ENCODE results near the gene SLC7A4. TPM values are rescaled to one million over a fixed set of nuclear protein-coding genes. Genes with fewer than 3 reads are reported as not detected.

SLC7A4 gene
- total RNA-seq, 6 donors from 2014 or later = 1.2 to 5.2 (median 1.5) TPM; not detected in 1

GRCh38 chr22:20994128-20994901 is 38.0 kb downstream of the SLC7A4 start:
- Histone ChIP-seq H3K27ac (no peak overlapping the region), H3K36me3 (peaks cover 4 to 90% (median 65%) of the 10 kb centered on the region in 4 donors), H3K4me3 (no peak overlapping the region), H3K9me3 (no peaks in the 10 kb centered on the region), H3K27me3 (no peaks in the 10 kb centered on the region), H3K4me1 (peaks cover 0 to under 1% (median 0%) of the 10 kb centered on the region in 4 donors)
- 94% methylated on average over 20 of the region's 30 CpGs; no CpG with 5 or more reads in 1 of the 2 donors for WGBS, 2 donors
- TF ChIP-seq POLR2A (IDR thresholded peaks at IDR 0.05) (no peak), POLR2AphosphoS5 (IDR thresholded peaks at IDR 0.05) (no peak), CTCF (IDR thresholded peaks at IDR 0.05) (no peak), EP300 (IDR thresholded peaks at IDR 0.05) (no peak)
- ATAC-seq (ENCODE audit: low FRiP score in 2 of 2) = no peak
- DNase-seq = peak in 1 of 2 donors; percentile 77

- H3K27me3 ChIP-seq = no peaks in the 10 kb centered on the region
- 90 to 97% methylated on average over 21 to 27 of the region's 29 CpGs for WGBS, 2 donors
- H3K4me3 ChIP-seq = no peak overlapping the region
- H3K9me3 ChIP-seq = no peaks in the 10 kb centered on the region
- H3K27ac ChIP-seq = no peak overlapping the region
- ATAC-seq (ENCODE audit: low FRiP score in 2 of 2) (no peak), DNase-seq (peak in 1 of 2 donors; percentile 78)
- peaks cover 4 to 85% (median 63%) of the 10 kb centered on the region in 4 donors for H3K36me3 ChIP-seq
- H3K4me1 ChIP-seq = no peaks in the 10 kb centered on the region
- TF ChIP-seq CTCF (IDR thresholded peaks at IDR 0.05) (no peak), EP300 (IDR thresholded peaks at IDR 0.05) (no peak), POLR2AphosphoS5 (IDR thresholded peaks at IDR 0.05) (no peak), POLR2A (IDR thresholded peaks at IDR 0.05) (no peak)
Observed at GRCh38 chr22:20993304-20994127, 38.8 kb downstream of the SLC7A4 start.

GRCh38 chr22:20992456-20993303 is 39.7 kb downstream of the SLC7A4 start:
- TF ChIP-seq CTCF (IDR thresholded peaks at IDR 0.05) = no peak
- no peak for TF ChIP-seq POLR2A (IDR thresholded peaks at IDR 0.05)
- TF ChIP-seq POLR2AphosphoS5 (IDR thresholded peaks at IDR 0.05) = no peak
- no peak for TF ChIP-seq EP300 (IDR thresholded peaks at IDR 0.05)
- Histone ChIP-seq H3K4me1 (no peaks in the 10 kb centered on the region), H3K27ac (no peak overlapping the region), H3K36me3 (peaks cover 4 to 87% (median 64%) of the 10 kb centered on the region in 4 donors), H3K4me3 (no peak overlapping the region), H3K9me3 (no peaks in the 10 kb centered on the region), H3K27me3 (no peaks in the 10 kb centered on the region)
- 87 to 89% methylated on average over 17 to 21 of the region's 21 CpGs for WGBS, 2 donors
- DNase-seq (peak in 1 of 2 donors; percentile 55), ATAC-seq (ENCODE audit: low FRiP score in 2 of 2) (no peak)

- no peaks in the 10 kb centered on the region for H3K4me1 ChIP-seq
- TF ChIP-seq POLR2A (IDR thresholded peaks at IDR 0.05) (no peak), CTCF (IDR thresholded peaks at IDR 0.05) (no peak), EP300 (IDR thresholded peaks at IDR 0.05) (no peak), POLR2AphosphoS5 (IDR thresholded peaks at IDR 0.05) (no peak)
- H3K27me3 ChIP-seq = no peaks in the 10 kb centered on the region
- ATAC-seq (ENCODE audit: low FRiP score in 2 of 2) (no peak), DNase-seq (no peak)
- no peak overlapping the region for H3K4me3 ChIP-seq
- H3K36me3 ChIP-seq = peaks cover 7 to 87% (median 66%) of the 10 kb centered on the region in 4 donors
- H3K27ac ChIP-seq = no peak overlapping the region
- 94 to 95% methylated on average over 7 of the region's 7 CpGs for WGBS, 2 donors
- H3K9me3 ChIP-seq = no peaks in the 10 kb centered on the region
Observed at GRCh38 chr22:20992056-20992442, 40.3 kb downstream of the SLC7A4 start.

Measured in upper lobe of left lung (tissue), 6 donors.